Embryonic facial prominence (tissue), 1 donor: Measurements from ENCODE around the gene SLC12A7.
A peak's percentile ranks its signal among the peaks of the same experiment; 100 is the strongest.

Experiments used
- DNase-seq: peaks from one replicate; pipeline ENCODE4 v3.0.0-alpha.2; 2016; ENCODE audit errors: extremely low spot score

Gene SLC12A7

GRCh38 chr5:1125030-1125357 is 13.1 kb upstream of the SLC12A7 start:
- peak; percentile 35 for DNase-seq

DNA sequence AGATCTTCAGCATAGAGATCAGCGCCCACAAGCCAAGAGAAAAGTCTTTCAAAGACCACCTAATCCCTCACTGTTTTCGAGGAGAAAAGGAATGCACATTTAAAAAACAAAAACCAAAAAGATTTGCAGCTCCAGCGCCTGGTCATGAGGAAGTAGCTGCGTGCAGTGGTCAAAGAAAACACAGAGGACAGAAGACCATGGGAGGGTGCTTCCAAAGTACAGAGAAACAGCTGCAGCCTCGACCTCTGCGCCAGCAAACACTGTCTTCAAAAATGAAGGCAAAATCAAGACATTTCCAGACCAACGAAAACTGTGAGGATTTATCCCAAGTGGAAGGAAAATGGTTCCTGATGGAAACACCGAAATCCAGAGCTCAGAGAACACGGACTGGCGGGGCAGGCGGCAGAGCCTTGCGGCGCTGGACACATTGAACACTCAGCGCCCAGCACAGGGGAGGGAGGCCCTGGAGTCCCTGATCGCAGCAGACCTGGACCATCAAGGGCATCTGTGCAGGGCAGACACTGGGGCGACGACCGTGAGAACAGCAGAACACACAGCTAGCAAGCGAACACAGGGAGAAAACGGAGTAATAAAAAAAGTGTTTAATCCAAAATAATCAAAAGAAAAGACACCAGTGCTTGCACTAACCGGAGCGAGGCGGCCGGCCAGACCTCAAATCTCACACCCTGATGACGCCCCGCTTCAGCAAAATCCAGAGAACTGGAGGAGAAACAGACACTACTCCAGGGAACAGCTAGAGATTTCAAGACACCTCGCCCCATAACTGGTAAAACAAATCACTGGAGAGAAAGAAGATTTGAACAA is 12.6 kb upstream of the SLC12A7 start:
- DNase-seq, result no peak

- no peak for DNase-seq
Measured at GRCh38 chr5:1123418-1124147, 11.7 kb upstream of the SLC12A7 start.

DNA sequence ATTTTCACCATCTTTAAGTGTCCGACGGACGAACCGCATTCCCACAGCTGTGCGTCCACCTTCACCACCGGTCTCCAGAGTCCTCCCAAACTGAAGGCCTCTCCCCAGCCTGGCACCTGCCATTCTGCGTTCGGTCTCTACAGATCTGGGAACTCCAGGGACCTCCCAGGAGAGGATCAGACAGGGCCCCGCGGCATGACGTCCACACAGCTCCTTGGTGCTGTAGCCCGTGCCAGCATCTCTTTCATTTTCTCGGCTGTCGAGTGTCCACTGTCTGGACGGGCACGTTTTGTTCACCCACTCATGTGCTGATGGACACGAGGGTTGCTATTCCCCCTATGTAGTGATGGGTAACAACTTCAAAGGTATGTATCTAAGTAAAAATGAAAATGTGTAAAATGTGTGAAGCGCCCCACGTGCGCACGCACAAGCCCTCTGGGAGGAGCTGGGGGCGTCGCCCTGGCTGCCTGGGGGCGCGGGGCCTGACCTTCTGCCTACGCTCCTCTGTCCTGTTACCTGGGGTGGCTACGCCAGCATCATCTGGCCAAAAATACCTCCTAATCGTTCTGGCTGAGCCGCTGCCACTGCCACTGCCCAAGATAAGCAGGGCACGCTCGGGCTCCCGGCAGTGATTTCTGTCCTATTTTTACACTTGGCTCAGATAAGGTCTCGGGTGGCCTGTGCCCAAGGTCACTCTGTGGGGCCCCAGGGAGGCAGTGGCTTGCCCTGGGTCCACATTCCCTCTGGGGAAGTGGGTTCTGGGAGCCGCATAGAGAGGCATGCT is 10.8 kb upstream of the SLC12A7 start:
- DNase-seq, result no peak

GRCh38 chr5:1121891-1122290 is 10.0 kb upstream of the SLC12A7 start:
- no peak for DNase-seq

GRCh38 chr5:1121044-1121443 is 9.2 kb upstream of the SLC12A7 start:
- no peak for DNase-seq

GRCh38 chr5:1120236-1120999 is 8.6 kb upstream of the SLC12A7 start:
- no peak for DNase-seq

DNA sequence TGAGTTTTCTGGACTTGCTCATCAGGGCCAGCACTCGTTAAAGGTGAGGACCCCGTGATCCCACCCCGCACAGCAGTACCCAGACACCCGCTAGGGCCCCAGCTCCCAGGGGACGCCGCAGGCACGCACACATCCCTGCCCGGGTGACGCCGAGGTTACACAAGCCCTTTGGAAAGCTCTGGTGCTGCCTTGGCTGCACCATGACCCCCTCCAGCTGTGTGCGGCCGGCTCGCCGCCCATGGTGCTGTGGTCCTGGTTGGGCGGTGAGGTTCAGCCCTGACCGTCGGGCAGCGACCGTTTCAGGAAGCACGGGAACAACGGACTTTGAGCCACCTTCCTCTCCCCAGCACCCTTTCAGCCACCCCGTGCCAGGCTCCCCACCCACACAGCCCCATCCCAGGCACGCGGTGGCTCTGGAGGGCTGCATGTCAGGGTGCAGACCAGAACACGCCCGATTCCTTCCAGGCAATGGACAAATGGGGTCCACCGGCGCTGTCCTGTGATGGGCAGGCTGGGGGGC is 7.5 kb upstream of the SLC12A7 start:
- no peak for DNase-seq

DNA sequence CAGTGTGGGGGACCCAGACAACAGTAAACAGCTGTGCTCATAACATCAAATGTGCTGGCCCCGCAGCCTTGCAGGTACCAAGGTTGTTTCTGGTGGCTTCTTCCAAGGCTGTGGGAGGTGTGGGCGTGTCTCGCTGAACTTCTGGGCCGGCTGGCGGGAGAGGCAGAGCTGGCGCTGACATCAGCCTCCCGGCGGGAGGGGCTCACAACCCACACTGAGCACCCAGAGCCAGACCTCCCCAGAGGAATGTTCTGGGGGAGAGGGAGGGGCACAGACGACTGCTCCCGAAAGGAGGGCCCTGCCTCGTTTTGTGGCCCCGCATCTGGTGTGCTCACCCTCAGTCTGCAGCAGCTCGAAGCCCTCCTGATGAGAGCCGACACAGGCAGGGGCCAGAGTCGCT is 6.9 kb upstream of the SLC12A7 start:
- DNase-seq, result no peak

GRCh38 chr5:1118231-1118698 is 6.4 kb upstream of the SLC12A7 start:
- DNase-seq, result no peak

- no peak for DNase-seq
Measured at GRCh38 chr5:1116977-1117376, 5.1 kb upstream of the SLC12A7 start.

DNA sequence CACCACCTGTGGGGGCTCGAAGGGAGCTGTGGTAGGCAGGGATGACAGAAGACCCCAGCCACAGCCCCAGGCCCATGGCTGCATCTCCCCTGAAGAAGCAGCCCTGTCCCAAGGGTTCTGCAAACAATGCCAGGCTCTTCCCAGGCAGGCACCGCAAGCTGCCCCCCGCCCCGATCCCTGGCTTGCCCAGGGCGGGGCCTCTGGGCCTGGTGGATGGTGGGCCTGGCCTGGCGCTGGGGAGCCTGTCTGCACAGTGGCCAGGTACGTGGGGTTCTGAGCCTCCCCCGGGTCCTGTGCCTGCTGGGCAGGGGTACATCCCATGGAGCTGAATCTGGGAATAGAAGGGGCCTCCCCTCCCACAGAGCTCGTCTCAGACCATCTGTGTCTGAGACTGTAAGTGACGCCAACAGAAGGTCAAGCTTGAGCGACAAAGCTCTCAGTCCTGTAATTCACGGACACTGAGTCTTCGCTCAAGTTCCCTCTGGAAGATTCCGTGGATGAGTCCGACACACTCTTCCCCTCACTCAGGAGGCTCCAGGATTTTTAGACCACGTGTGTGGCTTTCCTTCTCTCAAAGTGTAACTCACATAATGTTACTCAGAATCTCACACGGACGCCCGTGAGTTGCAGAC is 4.4 kb upstream of the SLC12A7 start:
- no peak for DNase-seq

GRCh38 chr5:1115123-1115815 is 3.4 kb upstream of the SLC12A7 start:
- DNase-seq, result no peak

GRCh38 chr5:1113805-1114586 is 2.1 kb upstream of the SLC12A7 start:
- DNase-seq, result no peak

GRCh38 chr5:1113332-1113690 is 1.4 kb upstream of the SLC12A7 start:
- DNase-seq, result no peak

DNA sequence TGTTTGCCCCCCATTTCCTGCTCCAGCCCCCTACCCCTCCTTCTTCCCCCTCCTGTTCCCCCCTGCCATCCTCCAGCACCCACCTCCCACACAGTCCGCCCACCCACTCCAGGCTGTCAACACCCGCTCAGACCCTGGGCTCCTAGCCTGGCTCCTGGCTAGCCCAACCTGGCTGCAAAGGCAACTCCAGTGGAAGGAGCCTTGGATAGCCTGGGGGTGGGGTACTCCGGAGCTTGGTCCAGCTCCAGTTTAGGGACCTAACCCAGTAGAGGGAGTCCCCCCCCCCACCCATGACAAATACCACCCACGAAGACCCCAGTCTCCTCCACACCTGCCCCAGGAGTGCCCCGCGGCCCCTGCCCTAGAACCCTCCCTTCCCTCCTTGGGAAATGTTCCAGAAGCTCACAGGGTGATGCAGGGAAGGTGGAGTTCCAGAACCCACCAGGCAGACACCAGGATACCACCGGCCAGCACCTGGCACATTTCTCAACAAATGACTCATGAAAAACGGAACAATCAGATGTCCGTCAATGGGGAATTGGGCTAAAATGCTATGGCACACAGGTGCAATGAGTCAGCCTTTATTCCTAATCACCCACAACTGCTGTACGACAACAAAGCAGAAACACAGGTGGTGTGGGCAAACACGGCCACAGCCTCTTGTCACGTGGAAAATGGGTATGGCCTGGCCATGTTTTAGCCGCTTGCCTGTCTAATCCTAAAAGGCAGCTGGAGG is 901 bp upstream of the SLC12A7 start:
- no peak for DNase-seq

GRCh38 chr5:1111241-1111726 is 579 bp downstream of the SLC12A7 start:
- no peak for DNase-seq

DNA sequence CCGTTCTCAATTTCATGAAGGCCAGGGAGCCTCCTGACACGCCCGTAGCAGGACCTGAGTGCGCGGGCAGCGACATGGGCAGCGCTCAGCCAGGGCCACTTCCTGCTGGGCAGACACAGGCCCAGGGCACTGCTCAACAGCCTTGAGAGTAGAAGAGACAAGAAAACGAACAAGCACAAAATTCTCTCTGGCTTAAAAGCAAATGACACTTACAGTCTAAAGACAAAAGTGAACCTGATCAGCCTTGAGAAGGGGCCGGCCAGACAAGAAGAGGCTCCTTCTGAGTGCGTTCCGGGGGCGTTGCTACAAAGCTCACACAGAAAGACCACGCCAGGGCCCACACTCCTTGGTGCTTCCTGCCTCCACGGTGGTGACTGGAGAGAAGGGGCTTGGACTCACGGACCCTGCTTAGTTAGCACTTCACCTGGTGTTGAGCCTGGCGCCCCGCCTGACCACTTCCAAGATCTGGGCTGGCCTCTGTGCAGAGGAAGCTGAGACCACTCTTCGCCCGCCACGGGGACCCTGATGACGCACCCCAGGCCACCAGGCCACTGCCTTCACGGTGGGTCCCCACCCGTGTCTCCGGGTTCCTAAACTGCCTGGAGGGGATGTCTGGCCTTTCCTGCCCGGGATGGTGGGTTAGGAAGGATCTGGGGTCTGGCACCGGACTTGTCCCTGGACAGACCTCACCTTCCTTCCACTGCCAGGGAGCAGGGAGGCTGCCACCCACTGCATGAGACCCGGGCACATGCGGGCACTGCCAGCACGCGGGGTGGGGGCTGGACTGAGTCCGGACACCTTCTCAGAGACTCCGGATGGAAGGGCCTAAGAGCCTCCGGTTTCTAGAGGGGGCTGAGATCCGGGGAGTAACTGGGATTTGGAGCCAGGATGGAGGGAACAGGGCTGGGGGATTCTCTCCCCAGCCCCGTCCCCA is 1.3 kb downstream of the SLC12A7 start:
- DNase-seq, result no peak
